AG10803 (cell line): Measurements from ENCODE around the gene IFT81.
"Not testable (repeated sequence)": the region's sequence is repeated elsewhere in the genome, so short reads cannot be mapped to it uniquely, and the experiment has no call there.

ENCODE experiments used
- DNase-seq: peaks from one replicate; pipeline ENCODE4 v3.0.0; 2010; ENCODE audit warnings: low read depth
- H3K4me3 ChIP-seq: 2 replicates; pipeline ENCODE4 v1.5.1; 2011; ENCODE audit warnings: mild to moderate bottlenecking, low read length, control low read depth
- TF ChIP-seq, protein P1 (sequence below): conservative IDR thresholded peaks from 2 replicates; pipeline ENCODE4 v1.5.1; 2011; ENCODE audit warnings: mild to moderate bottlenecking, low read length, control low read depth, inconsistent platforms

IFT81 gene

DNA sequence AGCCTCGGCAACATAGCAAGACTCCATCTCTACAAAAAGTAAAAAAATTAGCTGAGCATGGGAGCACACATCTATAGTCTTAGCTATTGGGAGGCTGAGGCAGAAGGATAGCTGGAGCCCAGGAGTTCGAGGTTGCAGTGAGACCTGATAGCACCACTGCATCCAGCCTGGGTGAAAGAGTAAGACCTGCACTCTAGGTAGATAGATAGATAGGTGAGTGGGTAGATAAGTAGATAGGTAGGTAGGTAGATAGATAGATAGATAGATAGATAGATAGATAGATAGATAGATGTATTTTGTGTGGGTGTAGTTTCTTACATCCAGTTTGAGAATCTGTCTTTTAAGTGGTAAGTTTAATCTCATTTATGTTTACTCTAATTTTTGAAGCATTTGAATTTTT, 72.8 kb downstream of the IFT81 start:
- no peak for DNase-seq
- TF ChIP-seq, protein P1, sequence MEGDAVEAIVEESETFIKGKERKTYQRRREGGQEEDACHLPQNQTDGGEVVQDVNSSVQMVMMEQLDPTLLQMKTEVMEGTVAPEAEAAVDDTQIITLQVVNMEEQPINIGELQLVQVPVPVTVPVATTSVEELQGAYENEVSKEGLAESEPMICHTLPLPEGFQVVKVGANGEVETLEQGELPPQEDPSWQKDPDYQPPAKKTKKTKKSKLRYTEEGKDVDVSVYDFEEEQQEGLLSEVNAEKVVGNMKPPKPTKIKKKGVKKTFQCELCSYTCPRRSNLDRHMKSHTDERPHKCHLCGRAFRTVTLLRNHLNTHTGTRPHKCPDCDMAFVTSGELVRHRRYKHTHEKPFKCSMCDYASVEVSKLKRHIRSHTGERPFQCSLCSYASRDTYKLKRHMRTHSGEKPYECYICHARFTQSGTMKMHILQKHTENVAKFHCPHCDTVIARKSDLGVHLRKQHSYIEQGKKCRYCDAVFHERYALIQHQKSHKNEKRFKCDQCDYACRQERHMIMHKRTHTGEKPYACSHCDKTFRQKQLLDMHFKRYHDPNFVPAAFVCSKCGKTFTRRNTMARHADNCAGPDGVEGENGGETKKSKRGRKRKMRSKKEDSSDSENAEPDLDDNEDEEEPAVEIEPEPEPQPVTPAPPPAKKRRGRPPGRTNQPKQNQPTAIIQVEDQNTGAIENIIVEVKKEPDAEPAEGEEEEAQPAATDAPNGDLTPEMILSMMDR = no peak
- no peak overlapping the region for H3K4me3 ChIP-seq

DNA sequence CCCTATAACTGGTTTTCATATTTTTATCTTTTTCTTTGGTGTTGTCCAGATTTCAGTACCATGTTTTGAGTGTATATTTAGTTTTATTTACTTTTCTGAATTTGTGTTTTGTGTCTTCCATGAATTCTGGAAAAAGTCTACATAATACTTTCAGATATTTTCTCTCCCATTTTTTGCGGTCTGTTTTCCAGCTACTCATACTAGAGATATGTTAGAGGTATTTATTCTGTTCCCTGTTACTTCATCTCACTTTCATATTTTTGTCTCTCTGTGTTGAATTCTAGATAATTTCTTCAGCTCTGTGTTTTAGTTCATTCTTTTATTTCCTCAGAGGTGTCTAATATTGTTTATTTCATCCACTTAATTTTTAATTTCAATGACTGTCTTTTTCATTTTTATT, 74.2 kb downstream of the IFT81 start:
- H3K4me3 ChIP-seq = no peak overlapping the region
- TF ChIP-seq, protein P1 = no peak
- DNase-seq = no peak

DNA sequence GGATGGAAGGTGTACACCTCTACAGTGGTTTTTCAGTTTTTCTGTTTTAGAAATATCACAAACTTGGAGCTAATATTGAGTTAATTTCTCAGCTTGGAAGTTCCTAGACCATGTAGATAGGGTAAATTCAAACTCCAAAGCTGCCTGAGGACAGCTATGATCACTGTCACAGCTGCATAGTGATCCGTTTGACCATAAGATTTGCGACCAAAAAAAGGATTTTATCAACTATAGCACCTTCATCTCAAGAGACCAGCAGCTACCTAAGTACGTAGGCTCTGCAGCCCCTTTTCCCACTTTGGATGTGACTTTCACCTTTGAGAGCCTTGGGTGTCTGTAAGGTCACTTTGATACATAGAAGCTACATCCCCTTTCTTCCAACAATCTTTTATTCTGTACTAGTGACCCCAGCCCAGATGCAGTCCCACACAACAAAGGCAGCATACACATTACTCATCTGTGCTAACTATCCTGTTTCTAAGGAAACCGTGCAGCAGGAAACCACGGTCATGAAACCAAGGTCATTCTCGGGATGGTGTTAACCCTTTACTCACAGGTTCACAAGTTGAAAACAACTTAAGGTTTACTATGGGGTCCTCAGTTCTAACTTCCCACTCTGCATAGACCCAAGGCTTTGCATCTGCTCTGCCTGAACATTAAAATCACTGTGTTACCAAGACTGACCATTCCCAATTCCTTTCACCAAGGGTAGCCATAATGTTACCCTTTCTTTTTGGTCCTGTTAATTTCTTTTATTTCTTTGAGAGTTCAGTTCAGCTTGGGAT, 75.4 kb downstream of the IFT81 start:
- no peak overlapping the region for H3K4me3 ChIP-seq
- TF ChIP-seq, protein P1 = no peak
- DNase-seq = peak; percentile 60

DNA sequence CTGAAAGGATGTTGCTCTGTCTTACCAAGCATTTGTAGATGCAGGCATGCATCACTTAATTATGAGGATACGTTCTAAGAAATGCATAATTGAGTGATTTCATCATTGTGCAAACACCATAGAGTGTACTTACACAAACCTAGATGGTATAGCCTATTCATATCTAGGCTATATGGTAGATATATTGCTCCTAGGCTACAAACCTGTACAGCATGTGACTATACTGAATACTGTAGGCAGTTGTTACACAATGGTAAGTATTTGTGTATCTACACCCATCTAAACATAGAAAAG, 75.9 kb downstream of the IFT81 start:
- no peak for DNase-seq
- H3K4me3 ChIP-seq = no peak overlapping the region
- TF ChIP-seq, protein P1 = no peak

DNA sequence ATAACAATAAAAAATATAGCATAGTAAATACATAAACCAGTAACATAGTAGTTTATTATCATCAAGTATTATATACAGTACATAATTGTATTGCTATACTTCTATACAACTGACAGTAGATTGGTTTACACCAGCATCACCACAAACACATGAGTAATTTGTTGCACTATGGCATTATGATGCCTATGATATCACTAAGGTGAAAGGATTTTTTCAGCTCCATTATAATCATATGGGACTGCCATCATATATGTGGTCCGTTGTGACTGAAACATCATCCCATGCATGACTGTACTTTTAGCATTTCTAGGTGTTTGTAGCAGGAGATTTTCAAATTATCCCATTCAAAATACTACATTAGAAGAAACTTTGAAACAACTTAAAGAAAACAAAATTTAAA, 77.8 kb downstream of the IFT81 start:
- DNase-seq = no peak
- TF ChIP-seq, protein P1 = no peak
- no peak overlapping the region for H3K4me3 ChIP-seq

DNA sequence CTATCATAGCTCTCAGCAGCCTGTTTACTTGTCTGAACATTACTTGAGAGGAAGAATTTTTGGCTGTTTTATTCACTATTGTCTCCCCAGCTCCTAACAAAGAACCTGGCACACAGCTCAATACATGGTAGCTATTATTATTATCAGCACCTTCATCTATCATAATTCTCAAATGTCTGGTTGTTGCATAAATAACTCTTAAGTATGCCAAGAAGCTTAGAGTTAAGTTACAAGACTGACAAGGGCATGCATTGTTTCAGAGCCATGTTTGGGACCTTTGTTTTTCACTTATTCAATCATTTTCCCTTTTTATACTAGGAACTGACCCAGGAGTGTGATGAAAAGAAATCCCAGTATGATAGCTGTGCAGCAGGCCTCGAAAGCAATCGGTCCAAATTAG, 79.4 kb downstream of the IFT81 start:
- no peak overlapping the region for H3K4me3 ChIP-seq
- TF ChIP-seq, protein P1 = no peak
- DNase-seq = no peak

DNA sequence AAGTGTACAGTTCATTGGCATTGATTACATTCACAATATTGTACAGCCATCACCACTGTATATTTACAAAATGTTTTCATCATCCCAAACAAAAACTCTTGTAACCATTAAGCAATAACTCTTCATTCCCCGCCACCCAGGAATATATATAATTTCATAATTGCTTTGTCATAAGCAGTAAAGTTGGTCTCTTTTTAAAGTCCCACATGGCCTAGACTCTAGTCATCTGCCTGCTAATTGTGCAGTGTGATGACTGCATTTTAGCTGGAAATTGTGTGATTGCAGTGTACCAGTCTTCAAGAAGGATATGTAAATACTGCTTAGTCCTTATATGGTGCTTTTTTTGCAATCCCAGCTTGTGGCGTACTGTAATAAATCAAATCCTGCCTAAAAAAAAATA, 81.8 kb downstream of the IFT81 start:
- DNase-seq = no peak
- H3K4me3 ChIP-seq = no peak overlapping the region
- TF ChIP-seq, protein P1 = no peak

DNA sequence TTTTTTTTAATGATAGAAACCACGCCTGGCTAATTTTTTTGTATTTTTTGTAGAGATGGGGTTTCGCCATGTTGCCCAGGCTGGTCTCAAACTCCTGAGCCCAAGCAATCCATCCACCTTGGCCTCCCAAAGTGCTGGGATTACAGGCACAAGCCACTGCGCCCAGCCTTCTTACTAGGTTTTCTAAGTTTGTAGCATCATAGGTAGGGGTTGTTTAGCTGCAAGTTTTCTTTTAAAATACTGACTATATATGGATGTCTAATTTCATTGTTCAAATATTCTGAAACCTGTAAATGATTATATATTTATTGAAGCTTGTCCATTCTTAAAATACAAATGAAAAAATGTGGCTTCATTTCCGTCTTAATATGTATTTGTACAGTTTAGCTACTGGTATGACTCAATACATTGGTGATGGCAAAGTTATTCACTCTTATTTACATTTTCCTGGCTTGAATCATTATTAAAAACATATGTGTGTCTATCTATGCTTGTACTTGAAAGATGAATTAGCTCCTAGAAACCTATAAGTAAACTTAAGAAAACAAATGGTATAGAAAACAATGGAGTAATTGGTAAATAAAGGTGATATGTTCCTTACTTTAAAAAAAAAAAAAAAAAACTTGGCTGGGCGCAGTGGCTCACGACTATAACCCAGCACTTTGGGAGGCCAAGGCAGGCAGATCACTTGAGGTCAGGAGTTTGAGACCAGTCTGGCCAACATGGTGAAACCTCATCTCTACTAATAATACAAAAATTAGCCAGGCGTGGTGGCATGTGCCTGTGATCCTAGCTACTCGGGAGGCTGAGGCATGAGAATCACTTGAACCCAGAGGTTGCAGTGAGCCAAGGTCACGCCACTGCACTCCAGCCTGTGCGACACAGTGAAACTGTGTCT, 87.7 kb downstream of the IFT81 start:
- DNase-seq = peak; percentile 91
- H3K4me3 ChIP-seq = not testable (repeated sequence)
